Upper lobe of right lung (tissue), 1 donor: ENCODE measurements around the gene COASY. TPM values are rescaled to one million over a fixed set of nuclear protein-coding genes. Genes with fewer than 3 reads are reported as not detected.
A peak's percentile ranks its signal among the peaks of the same experiment; 100 is the strongest.

Experiments
- ATAC-seq: fragments of 200-7000 bp; cut with Tn5 transposase; one replicate; pipeline ENCODE4 v1.9.1; 2020; ENCODE audit warnings: mild to moderate bottlenecking, moderate library complexity
- DNase-seq: peaks from one replicate; pipeline ENCODE4 v3.0.0-alpha.2; 2020
- H3K27ac ChIP-seq: fragments of 200-600 bp; one replicate; pipeline ENCODE4 v1.8.0; 2022
- H3K27me3 ChIP-seq: fragments of 200-600 bp; one replicate; pipeline ENCODE4 v1.8.0; 2022; ENCODE audit warnings: mild to moderate bottlenecking
- H3K36me3 ChIP-seq: fragments of 200-600 bp; one replicate; pipeline ENCODE4 v1.8.0; 2022
- H3K4me1 ChIP-seq: fragments of 200-600 bp; one replicate; pipeline ENCODE4 v1.8.0; 2022
- H3K4me3 ChIP-seq: fragments of 200-600 bp; one replicate; pipeline ENCODE4 v1.8.0; 2022; ENCODE audit warnings: mild to moderate bottlenecking
- H3K9me3 ChIP-seq: fragments of 200-600 bp; one replicate; pipeline ENCODE4 v1.8.0; 2022
- CTCF ChIP-seq: fragments of 200-600 bp; IDR thresholded peaks from one replicate; pipeline ENCODE4 v1.8.0; 2022; ENCODE audit warnings: antibody characterized with exemption
- intact Hi-C: fragments of 100-400 bp; cut with DNase I; formaldehyde crosslinking; loops from one replicate; pipeline ENCODE4 v1.11.0; 2022
- total RNA-seq: library from RNA; stranded (reverse); fragmentation: NEBNext Ultra II Directional; extraction: Animal tissue kit (Norgen Biotek cat#: 25700); gene quantifications from one replicate; pipeline ENCODE4 v1.2.1, GENCODE V29; 2021
- donor health status: DM: no; HTN: yes; CAD: no; lungs with severe emphysema.

COASY gene
- total RNA-seq, 1 donor from 2014 or later, result 63.3 TPM

- ATAC-seq (peak; percentile 64), DNase-seq (peak; percentile 88)
- H3K27ac ChIP-seq, result peak overlapping the region; percentile 79
- intact Hi-C loops, result no loop called here
- no peaks in the 10 kb centered on the region for H3K36me3 ChIP-seq
- no peaks in the 10 kb centered on the region for H3K27me3 ChIP-seq
- no peaks in the 10 kb centered on the region for H3K9me3 ChIP-seq
- H3K4me3 ChIP-seq, result peak overlapping the region; percentile 52
- peaks cover 37% of the 10 kb centered on the region for H3K4me1 ChIP-seq
- peak; percentile 49 for TF ChIP-seq CTCF
These were observed 30.2 kb upstream of the COASY start for GRCh38 chr17:42531455-42532354.

- TF ChIP-seq CTCF, result no peak
- DNase-seq (no peak), ATAC-seq (no peak)
- peak overlapping the region; percentile 84 for H3K27ac ChIP-seq
- no peaks in the 10 kb centered on the region for H3K9me3 ChIP-seq
- peak overlapping the region; percentile 55 for H3K4me3 ChIP-seq
- intact Hi-C loops, result no loop called here
- peaks cover 27% of the 10 kb centered on the region for H3K4me1 ChIP-seq
- no peaks in the 10 kb centered on the region for H3K27me3 ChIP-seq
- H3K36me3 ChIP-seq, result peaks cover 19% of the 10 kb centered on the region
These were observed 26.5 kb upstream of the COASY start for GRCh38 chr17:42535155-42536047.

DNA sequence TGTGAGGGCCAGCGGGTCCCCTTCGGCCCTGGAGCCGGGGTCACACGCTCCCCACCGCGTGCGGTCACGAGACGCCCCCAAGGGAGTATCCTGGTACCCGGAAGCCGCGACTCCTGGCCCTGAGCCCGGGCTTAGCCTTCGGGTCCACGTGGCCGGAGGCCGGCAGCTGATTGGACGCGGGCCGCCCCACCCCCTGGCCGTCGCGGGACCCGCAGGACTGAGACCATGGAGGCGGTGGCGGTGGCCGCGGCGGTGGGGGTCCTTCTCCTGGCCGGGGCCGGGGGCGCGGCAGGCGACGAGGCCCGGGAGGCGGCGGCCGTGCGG lies 25.9 kb upstream of the COASY start, which contains the start of gene NAGLU:
Gene NAGLU (plus strand): TSS at position 194 of the 324 bp plus-strand sequence. CDS start 32 bp downstream, at position 226.
- peak; percentile 94 for ATAC-seq
- intact Hi-C loops, result no loop called here
- Histone ChIP-seq H3K4me3 (peak within 1 kb of the TSS; percentile 55), H3K9me3 (no peaks in the 10 kb centered on the region), H3K27ac (peak within 1 kb of the TSS; percentile 84), H3K27me3 (no peaks in the 10 kb centered on the region), H3K36me3 (peaks cover 25% of the 10 kb centered on the region), H3K4me1 (peaks cover 21% of the 10 kb centered on the region)
- DNase-seq, result peak; percentile 99
- TF ChIP-seq CTCF, result no peak

GRCh38 chr17:42536372-42537155 lies 25.4 kb upstream of the COASY start:
- Histone ChIP-seq H3K9me3 (no peaks in the 10 kb centered on the region), H3K4me3 (peak overlapping the region; percentile 55), H3K27ac (peak overlapping the region; percentile 84), H3K27me3 (no peaks in the 10 kb centered on the region), H3K4me1 (peaks cover 17% of the 10 kb centered on the region), H3K36me3 (peaks cover 31% of the 10 kb centered on the region)
- intact Hi-C loops, result no loop called here
- ATAC-seq (peak; percentile 84), DNase-seq (peak; percentile 95)
- no peak for TF ChIP-seq CTCF

DNA sequence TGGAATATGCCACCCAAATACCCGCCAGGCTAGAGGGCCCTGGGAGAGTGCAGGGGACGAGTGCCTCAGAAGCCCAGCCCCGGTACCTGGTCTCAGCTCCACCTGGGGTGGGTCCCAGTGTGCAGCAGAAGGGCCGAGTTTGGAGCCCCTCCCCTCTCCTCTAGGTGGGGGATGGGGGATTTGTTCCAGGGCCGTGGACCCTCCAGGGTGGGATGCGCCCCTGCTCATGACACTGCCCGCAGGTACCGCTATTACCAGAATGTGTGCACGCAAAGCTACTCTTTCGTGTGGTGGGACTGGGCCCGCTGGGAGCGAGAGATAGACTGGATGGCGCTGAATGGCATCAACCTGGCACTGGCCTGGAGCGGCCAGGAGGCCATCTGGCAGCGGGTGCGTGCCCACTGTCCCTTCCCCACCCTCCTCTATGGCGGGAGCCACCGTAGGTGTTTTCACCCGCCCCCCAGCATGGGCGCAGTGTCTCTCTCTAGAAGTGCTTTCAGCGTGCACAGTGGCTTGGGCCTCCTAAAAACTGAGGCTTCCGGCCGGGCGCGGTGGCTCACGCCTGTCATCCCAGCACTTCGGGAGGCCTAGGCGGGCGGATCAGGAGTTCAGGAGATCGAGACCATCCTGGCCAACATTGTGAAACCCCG lies 24.7 kb upstream of the COASY start:
- Histone ChIP-seq H3K4me1 (peaks cover 14% of the 10 kb centered on the region), H3K9me3 (no peaks in the 10 kb centered on the region), H3K36me3 (peaks cover 38% of the 10 kb centered on the region), H3K27me3 (no peaks in the 10 kb centered on the region), H3K27ac (peak overlapping the region; percentile 84), H3K4me3 (peak overlapping the region; percentile 55)
- no peak for TF ChIP-seq CTCF
- ATAC-seq, result no peak
- peak; percentile 65 for DNase-seq
- intact Hi-C loops, result no loop called here
